Measurements from ENCODE around the gene ADGRV1.

DNA sequence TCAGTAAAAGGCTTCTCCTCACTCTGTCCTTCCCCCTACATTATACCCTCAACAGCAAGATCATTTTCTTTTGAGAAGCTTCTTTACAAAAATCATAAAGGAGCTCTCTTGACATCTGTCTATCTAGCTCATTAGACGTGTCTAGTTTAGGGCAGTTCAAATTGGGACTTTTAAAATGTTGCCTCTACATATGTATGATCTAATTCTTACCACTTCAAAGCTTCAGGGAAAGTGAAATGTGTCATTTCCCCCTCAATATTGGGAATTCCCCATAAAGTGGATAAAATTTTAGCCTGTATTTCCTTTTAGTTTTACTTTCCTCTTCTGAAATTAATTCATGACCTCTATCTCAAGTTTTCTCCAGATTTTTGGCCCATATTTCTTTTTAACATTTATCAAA is 500.8 kb downstream of the ADGRV1 start:
- TF ChIP-seq, protein P1, sequence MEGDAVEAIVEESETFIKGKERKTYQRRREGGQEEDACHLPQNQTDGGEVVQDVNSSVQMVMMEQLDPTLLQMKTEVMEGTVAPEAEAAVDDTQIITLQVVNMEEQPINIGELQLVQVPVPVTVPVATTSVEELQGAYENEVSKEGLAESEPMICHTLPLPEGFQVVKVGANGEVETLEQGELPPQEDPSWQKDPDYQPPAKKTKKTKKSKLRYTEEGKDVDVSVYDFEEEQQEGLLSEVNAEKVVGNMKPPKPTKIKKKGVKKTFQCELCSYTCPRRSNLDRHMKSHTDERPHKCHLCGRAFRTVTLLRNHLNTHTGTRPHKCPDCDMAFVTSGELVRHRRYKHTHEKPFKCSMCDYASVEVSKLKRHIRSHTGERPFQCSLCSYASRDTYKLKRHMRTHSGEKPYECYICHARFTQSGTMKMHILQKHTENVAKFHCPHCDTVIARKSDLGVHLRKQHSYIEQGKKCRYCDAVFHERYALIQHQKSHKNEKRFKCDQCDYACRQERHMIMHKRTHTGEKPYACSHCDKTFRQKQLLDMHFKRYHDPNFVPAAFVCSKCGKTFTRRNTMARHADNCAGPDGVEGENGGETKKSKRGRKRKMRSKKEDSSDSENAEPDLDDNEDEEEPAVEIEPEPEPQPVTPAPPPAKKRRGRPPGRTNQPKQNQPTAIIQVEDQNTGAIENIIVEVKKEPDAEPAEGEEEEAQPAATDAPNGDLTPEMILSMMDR (conservative IDR thresholded peaks at IDR 0.05; ENCODE audit: low read length): no peak
- no peak for TF ChIP-seq EZH2phosphoT487 (IDR thresholded peaks at IDR 0.05; ENCODE audit: borderline replicate concordance)

All from Loucy (cell line).